ENCODE measurements around the gene CCDC12.

Gene CCDC12

DNA sequence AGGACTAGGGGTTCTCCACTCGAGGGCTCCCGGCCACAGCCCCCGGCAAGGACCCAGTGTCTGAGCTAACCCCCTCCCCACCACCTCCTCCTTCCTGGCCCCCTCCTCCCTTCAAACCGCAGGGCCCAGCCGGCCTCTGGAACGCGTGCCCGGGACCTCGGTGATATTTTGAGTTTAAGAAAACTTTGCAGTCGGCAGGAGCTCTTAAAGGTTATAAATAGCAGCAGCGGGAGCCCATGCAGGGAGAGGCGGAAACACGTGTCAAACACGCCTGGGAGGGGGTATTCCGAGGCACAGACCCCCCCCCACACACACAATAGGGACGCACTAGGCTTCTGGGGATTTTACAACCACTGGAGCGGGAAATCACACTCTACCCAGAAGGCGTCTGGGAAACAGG is 102.1 kb downstream of the CCDC12 start:
- DNase-seq (ENCODE audit: low read depth): no peak

GRCh38 chr3:46873521-46873920 is 103.0 kb downstream of the CCDC12 start:
- DNase-seq (ENCODE audit: low read depth): no peak
